SU-DHL-6 (cell line): ENCODE data around the gene CREG2.
"Not testable (repeated sequence)": the region's sequence is repeated elsewhere in the genome, so short reads cannot be mapped to it uniquely, and the experiment has no call there.

Source experiments
- H2AFZ ChIP-seq: fragments of 200-600 bp; sonication (generic); 2 replicates; pipeline ENCODE4 v1.6.1; 2014; ENCODE audit warnings: low read depth, mild to moderate bottlenecking, moderate library complexity, mixed read lengths, antibody characterized with exemption, low read length; ENCODE audit not compliant: severe bottlenecking
- H3F3A ChIP-seq: fragments of 200-600 bp; shearing (Covaris generic); 2 replicates; pipeline ENCODE4 v1.6.0; 2016; ENCODE audit warnings: antibody characterized with exemption, mild to moderate bottlenecking; ENCODE audit not compliant: insufficient read depth
- H3K27ac ChIP-seq: fragments of 200-600 bp; sonication (generic); 2 replicates; pipeline ENCODE4 v1.5.1; 2016; ENCODE audit warnings: low read depth, mild to moderate bottlenecking, low read length, moderate library complexity, mixed read lengths
- H3K27me3 ChIP-seq: fragments of 200-600 bp; sonication (generic), shearing (Covaris generic); 2 replicates; pipeline ENCODE4 v1.6.0; 2014; ENCODE audit warnings: mild to moderate bottlenecking, low read length
- H3K36me3 ChIP-seq: fragments of 200-600 bp; sonication (generic); 2 replicates; pipeline ENCODE4 v1.6.1; 2014; ENCODE audit warnings: mild to moderate bottlenecking, low read length, mixed read lengths
- H3K4me2 ChIP-seq: fragments of 300-600, 200-600 bp; shearing (Covaris generic), sonication (generic); 2 replicates; pipeline ENCODE4 v1.6.0; 2014; ENCODE audit warnings: low read length, low read depth, mild to moderate bottlenecking; ENCODE audit not compliant: poor library complexity, severe bottlenecking
- H3K4me3 ChIP-seq: fragments of 200-600 bp; sonication (generic); 2 replicates; pipeline ENCODE4 v1.5.1; 2014; ENCODE audit warnings: antibody characterized with exemption, low read length, mild to moderate bottlenecking, mixed read lengths; ENCODE audit not compliant: insufficient read depth, poor library complexity, severe bottlenecking
- H3K79me2 ChIP-seq: fragments of 200-600 bp; sonication (generic); 2 replicates; pipeline ENCODE4 v1.6.1; 2014; ENCODE audit warnings: mild to moderate bottlenecking, low read length, moderate library complexity; ENCODE audit not compliant: insufficient read depth
- H3K9ac ChIP-seq: fragments of 200-600 bp; sonication (generic); 2 replicates; pipeline ENCODE4 v1.7.0; 2014; ENCODE audit warnings: mild to moderate bottlenecking, low read length
- H3K9me2 ChIP-seq: fragments of 200-600 bp; sonication (generic); replicated peaks from 2 replicates; pipeline ENCODE4 v1.6.1; 2014; ENCODE audit warnings: low read length; ENCODE audit not compliant: insufficient read depth
- H3K9me3 ChIP-seq: fragments of 200-600 bp; sonication (generic); 2 replicates; pipeline ENCODE4 v1.6.1; 2014; ENCODE audit warnings: low read length, mixed read lengths; ENCODE audit not compliant: insufficient read depth
- H4K20me1 ChIP-seq: fragments of 200-600 bp; sonication (generic); 2 replicates; pipeline ENCODE4 v1.6.1; 2014; ENCODE audit warnings: low read depth, mild to moderate bottlenecking, antibody characterized with exemption, low read length, moderate library complexity, mixed read lengths
- CTCF ChIP-seq: fragments of 200-600 bp; sonication (generic); IDR thresholded peaks from one replicate; pipeline ENCODE4 v1.5.1; 2017; ENCODE audit warnings: antibody characterized with exemption, mild to moderate bottlenecking, low read length, moderate library complexity; ENCODE audit not compliant: insufficient read depth, poor library complexity, severe bottlenecking
- EZH2phosphoT487 ChIP-seq: fragments of 200-600 bp; sonication (generic), shearing (Covaris generic); conservative IDR thresholded peaks from 2 replicates; pipeline ENCODE4 v1.6.1; 2018; ENCODE audit warnings: mild to moderate bottlenecking, antibody characterized with exemption, low read length, moderate library complexity, mixed read lengths

Gene CREG2

GRCh38 chr2:101325425-101325824 is 61.9 kb downstream of the CREG2 start:
- H4K20me1 ChIP-seq: no peaks in the 10 kb centered on the region
- H3K4me3 ChIP-seq: no peak overlapping the region
- no peaks in the 10 kb centered on the region for H3K36me3 ChIP-seq
- H3K9me2 ChIP-seq: no peaks in the 10 kb centered on the region
- no peak overlapping the region for H3K4me2 ChIP-seq
- no peak overlapping the region for H2AFZ ChIP-seq
- H3K27me3 ChIP-seq: no peaks in the 10 kb centered on the region
- H3K27ac ChIP-seq: no peak overlapping the region
- TF ChIP-seq EZH2phosphoT487 (no peak), CTCF (no peak)
- no peaks in the 10 kb centered on the region for H3K79me2 ChIP-seq
- H3K9ac ChIP-seq: no peak overlapping the region
- no peaks in the 10 kb centered on the region for H3F3A ChIP-seq
- no peaks in the 10 kb centered on the region; the same call in 1 of the 2 replicates for H3K9me3 ChIP-seq

GRCh38 chr2:101316568-101316967 is 70.7 kb downstream of the CREG2 start:
- H3F3A ChIP-seq, H3K27ac ChIP-seq, H3K79me2 ChIP-seq, H3K27me3 ChIP-seq, H3K4me2 ChIP-seq, H3K4me3 ChIP-seq, H3K36me3 ChIP-seq, H2AFZ ChIP-seq, H3K9ac ChIP-seq, H3K9me3 ChIP-seq, H4K20me1 ChIP-seq, H3K9me2 ChIP-seq: not testable (repeated sequence)

GRCh38 chr2:101311696-101312017 is 75.6 kb downstream of the CREG2 start:
- H3K27me3 ChIP-seq: no peaks in the 10 kb centered on the region
- H3K9me3 ChIP-seq: no peaks in the 10 kb centered on the region
- H3K79me2 ChIP-seq: peaks cover 6% of the 10 kb centered on the region; the same call in 1 of the 2 replicates
- no peak overlapping the region for H3K27ac ChIP-seq
- no peaks in the 10 kb centered on the region for H3K9me2 ChIP-seq
- no peak overlapping the region for H3K9ac ChIP-seq
- no peak overlapping the region for H3K4me2 ChIP-seq
- H3K36me3 ChIP-seq: no peaks in the 10 kb centered on the region
- H3K4me3 ChIP-seq: no peak overlapping the region
- H3F3A ChIP-seq: 0 out of 2 replicates have a peak, but pooled peaks cover 2% of the 10 kb centered on the region
- no peak overlapping the region for H2AFZ ChIP-seq
- no peaks in the 10 kb centered on the region for H4K20me1 ChIP-seq
- TF ChIP-seq EZH2phosphoT487 (no peak), CTCF (no peak)

- H3K9ac ChIP-seq: no peak overlapping the region
- peaks cover 12% of the 10 kb centered on the region for H3K79me2 ChIP-seq
- H3K27me3 ChIP-seq: no peaks in the 10 kb centered on the region
- TF ChIP-seq CTCF (no peak), EZH2phosphoT487 (no peak)
- no peaks in the 10 kb centered on the region for H4K20me1 ChIP-seq
- H3K4me2 ChIP-seq: no peak overlapping the region
- no peak overlapping the region for H2AFZ ChIP-seq
- no peak overlapping the region for H3K27ac ChIP-seq
- 0 out of 2 replicates have a peak, but pooled peaks cover 5% of the 10 kb centered on the region for H3F3A ChIP-seq
- H3K4me3 ChIP-seq: no peak overlapping the region
- no peaks in the 10 kb centered on the region for H3K9me3 ChIP-seq
- H3K9me2 ChIP-seq: no peaks in the 10 kb centered on the region
- H3K36me3 ChIP-seq: no peaks in the 10 kb centered on the region
These were observed 76.2 kb downstream of the CREG2 start for GRCh38 chr2:101310834-101311695.
